Vagina (tissue), 2 donors: Measurements from ENCODE around the gene INPP5J. TPM values are rescaled to one million over a fixed set of nuclear protein-coding genes. Genes with fewer than 3 reads are reported as not detected.
A peak's percentile ranks its signal among the peaks of the same experiment; 100 is the strongest.

Experiments
- DNase-seq, 2 donors: peaks; one replicate each; pipeline ENCODE4 v3.0.0-alpha.2; 2017; ENCODE audit errors: extremely low spot score in 2 of 2
- H3K27ac ChIP-seq: fragments of 200-600 bp; sonication (generic); one replicate; pipeline ENCODE4 v1.5.1; 2019
- H3K27me3 ChIP-seq: fragments of 200-600 bp; sonication (generic); one replicate; pipeline ENCODE4 v1.5.1; 2019
- H3K36me3 ChIP-seq, 2 donors: fragments of 200-600 bp; sonication (generic); one replicate each; pipeline ENCODE4 v1.5.1; 2017 to 2019
- H3K4me1 ChIP-seq: fragments of 200-600 bp; sonication (generic); one replicate; pipeline ENCODE4 v1.5.1; 2019
- H3K4me3 ChIP-seq, 2 donors: fragments of 200-600 bp; sonication (generic); 1 replicate in 1 of 2; 2 replicates in 1 of 2; pipeline ENCODE4 v1.5.1; 2016 to 2019
- H3K9me3 ChIP-seq: fragments of 200-600 bp; sonication (generic); one replicate; pipeline ENCODE4 v1.5.1; 2019
- POLR2A ChIP-seq, 2 donors: fragments of 450-650 bp; IDR thresholded peaks; one replicate each; pipeline ENCODE4 v1.6.1; 2017; ENCODE audit warnings: antibody characterized with exemption in 2 of 2, mild to moderate bottlenecking in 2 of 2, moderate library complexity in 2 of 2
- POLR2AphosphoS5 ChIP-seq, 2 donors: sonication (generic); formaldehyde crosslinking; IDR thresholded peaks; one replicate each; pipeline ENCODE4 v1.9.0; 2017; ENCODE audit warnings: antibody characterized with exemption in 2 of 2, mild to moderate bottlenecking in 2 of 2, low read depth in 1 of 2; ENCODE audit not compliant: insufficient read depth in 1 of 2
- intact Hi-C: fragments of 100-400 bp; cut with DNase I; formaldehyde crosslinking; loops from one replicate; pipeline ENCODE4 v1.15.1; 2023
- total RNA-seq: library from RNA; depleted of rRNA; stranded (reverse); fragments of >200 nt; gene quantifications from one replicate; pipeline ENCODE4 v1.2.3, GENCODE V29; 2016
- TF ChIP-seq, protein P1 (sequence below), 3 experiments: fragments of 450-650 bp in 2 of 3; fragments of 200-600 bp in 1 of 3; sonication (generic) in 1 of 3; IDR thresholded peaks; one replicate each; pipeline ENCODE4 v1.5.1; 2017 to 2019; ENCODE audit warnings: antibody characterized with exemption in 3 of 3, mild to moderate bottlenecking in 2 of 3, moderate library complexity in 2 of 3

The INPP5J gene
- total RNA-seq, 1 donor from 2014 or later = 5.9 TPM

DNA sequence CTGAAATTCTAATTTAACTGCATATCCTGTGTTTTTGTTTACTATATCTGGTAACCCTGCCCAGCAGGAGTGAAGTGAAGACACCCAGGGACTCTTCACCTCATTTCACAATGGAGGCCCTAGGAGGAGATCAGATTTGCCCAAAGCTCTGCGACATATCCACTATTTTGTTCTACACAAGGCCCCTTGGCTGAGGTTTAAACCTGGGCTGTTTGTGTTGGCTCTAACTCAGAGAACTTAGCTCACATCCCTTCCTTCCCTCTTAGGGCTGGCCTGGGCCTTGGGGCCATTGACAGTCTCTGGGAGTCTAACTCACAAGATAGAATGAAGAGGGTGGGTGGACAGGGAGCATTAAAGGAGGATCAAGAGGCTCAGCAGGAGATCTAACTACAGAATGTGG, 25.7 kb downstream of the INPP5J start:
- Histone ChIP-seq H3K27me3 (no peaks in the 10 kb centered on the region), H3K4me3 (no peak overlapping the region), H3K36me3 (no peaks in the 10 kb centered on the region), H3K27ac (peak overlapping the region; percentile 11), H3K4me1 (peaks cover under 1% of the 10 kb centered on the region), H3K9me3 (no peaks in the 10 kb centered on the region)
- TF ChIP-seq, protein P1, sequence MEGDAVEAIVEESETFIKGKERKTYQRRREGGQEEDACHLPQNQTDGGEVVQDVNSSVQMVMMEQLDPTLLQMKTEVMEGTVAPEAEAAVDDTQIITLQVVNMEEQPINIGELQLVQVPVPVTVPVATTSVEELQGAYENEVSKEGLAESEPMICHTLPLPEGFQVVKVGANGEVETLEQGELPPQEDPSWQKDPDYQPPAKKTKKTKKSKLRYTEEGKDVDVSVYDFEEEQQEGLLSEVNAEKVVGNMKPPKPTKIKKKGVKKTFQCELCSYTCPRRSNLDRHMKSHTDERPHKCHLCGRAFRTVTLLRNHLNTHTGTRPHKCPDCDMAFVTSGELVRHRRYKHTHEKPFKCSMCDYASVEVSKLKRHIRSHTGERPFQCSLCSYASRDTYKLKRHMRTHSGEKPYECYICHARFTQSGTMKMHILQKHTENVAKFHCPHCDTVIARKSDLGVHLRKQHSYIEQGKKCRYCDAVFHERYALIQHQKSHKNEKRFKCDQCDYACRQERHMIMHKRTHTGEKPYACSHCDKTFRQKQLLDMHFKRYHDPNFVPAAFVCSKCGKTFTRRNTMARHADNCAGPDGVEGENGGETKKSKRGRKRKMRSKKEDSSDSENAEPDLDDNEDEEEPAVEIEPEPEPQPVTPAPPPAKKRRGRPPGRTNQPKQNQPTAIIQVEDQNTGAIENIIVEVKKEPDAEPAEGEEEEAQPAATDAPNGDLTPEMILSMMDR (IDR thresholded peaks at IDR 0.05) = no peak
- no peak for TF ChIP-seq POLR2AphosphoS5 (IDR thresholded peaks at IDR 0.05; ENCODE audit: insufficient read depth in 1 of 2, low read depth in 1 of 2)
- TF ChIP-seq POLR2A (IDR thresholded peaks at IDR 0.05) = no peak
- DNase-seq = no peak
- intact Hi-C loops = no loop called here

DNA sequence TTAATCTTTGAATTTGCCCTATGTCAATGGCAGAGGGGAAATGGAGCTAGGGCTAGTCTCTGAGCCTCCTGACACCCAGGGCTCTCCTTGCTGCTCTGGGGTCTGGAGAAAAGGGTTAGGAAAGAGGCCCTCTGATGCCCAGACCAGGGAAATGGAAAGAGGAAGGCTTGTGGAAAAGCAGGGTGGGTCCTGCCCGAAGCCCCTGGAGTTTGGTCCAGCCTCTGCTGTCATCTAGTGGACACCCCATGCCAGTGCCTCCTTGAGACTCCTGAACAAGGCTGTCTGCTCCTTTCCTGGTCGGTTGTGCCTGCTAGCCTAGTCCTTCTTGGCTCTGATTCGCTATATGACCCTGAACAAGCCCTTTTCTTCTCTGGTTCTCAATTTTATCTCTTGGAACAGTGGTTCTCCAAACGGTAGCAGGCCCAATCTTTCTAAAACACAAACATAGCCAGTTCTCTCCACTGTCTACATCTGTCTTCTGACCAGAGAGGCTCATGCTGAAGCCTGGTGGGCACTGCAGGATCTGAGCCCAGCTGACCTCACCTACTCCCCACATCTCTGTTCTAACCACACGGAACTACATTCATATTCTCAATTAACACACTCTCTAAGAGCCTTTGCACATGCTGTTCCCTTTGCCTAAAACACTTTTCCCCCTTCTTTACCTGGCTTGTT, 26.3 kb downstream of the INPP5J start:
- no peak for TF ChIP-seq POLR2A (IDR thresholded peaks at IDR 0.05)
- TF ChIP-seq, protein P1 (IDR thresholded peaks at IDR 0.05) = peak; percentile 52 to 86 (median 63)
- no peak for TF ChIP-seq POLR2AphosphoS5 (IDR thresholded peaks at IDR 0.05; ENCODE audit: insufficient read depth in 1 of 2, low read depth in 1 of 2)
- DNase-seq = no peak
- Histone ChIP-seq H3K27ac (peak overlapping the region; percentile 11), H3K4me3 (no peak overlapping the region), H3K9me3 (no peaks in the 10 kb centered on the region), H3K27me3 (no peaks in the 10 kb centered on the region), H3K4me1 (no peaks in the 10 kb centered on the region), H3K36me3 (no peaks in the 10 kb centered on the region)
- intact Hi-C loops = no loop called here

DNA sequence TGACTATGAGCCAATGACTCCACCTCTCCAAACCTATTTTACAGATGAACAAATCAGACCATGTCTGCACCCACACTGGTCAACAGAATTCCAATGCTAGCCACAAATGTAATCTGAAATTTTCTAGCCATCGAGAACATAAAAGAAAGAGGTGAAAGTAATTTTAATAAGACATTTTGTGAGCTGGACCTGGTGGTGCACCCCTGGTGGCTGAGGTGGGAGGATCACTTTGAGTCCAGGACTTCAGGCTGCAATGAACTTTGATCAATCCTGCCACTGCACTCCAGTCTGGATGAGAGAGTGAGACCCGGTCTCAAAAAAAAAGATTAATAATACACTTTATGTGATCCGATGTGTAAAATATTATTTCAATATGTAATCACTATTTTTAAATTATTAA, 27.8 kb downstream of the INPP5J start:
- Histone ChIP-seq H3K9me3 (no peaks in the 10 kb centered on the region), H3K27me3 (no peaks in the 10 kb centered on the region), H3K4me1 (no peaks in the 10 kb centered on the region), H3K36me3 (no peaks in the 10 kb centered on the region), H3K27ac (no peak overlapping the region), H3K4me3 (no peak overlapping the region)
- TF ChIP-seq, protein P1 (IDR thresholded peaks at IDR 0.05) = no peak
- TF ChIP-seq POLR2A (IDR thresholded peaks at IDR 0.05) (no peak), POLR2AphosphoS5 (IDR thresholded peaks at IDR 0.05; ENCODE audit: insufficient read depth in 1 of 2, low read depth in 1 of 2) (no peak)
- no peak for DNase-seq
- intact Hi-C loops = no loop called here

- H3K27ac ChIP-seq = no peak overlapping the region
- no peak for TF ChIP-seq POLR2AphosphoS5 (IDR thresholded peaks at IDR 0.05; ENCODE audit: insufficient read depth in 1 of 2, low read depth in 1 of 2)
- no peak for TF ChIP-seq POLR2A (IDR thresholded peaks at IDR 0.05)
- TF ChIP-seq, protein P1 (IDR thresholded peaks at IDR 0.05) = no peak
- H3K4me3 ChIP-seq = no peak overlapping the region
- H3K36me3 ChIP-seq = no peaks in the 10 kb centered on the region
- no peaks in the 10 kb centered on the region for H3K27me3 ChIP-seq
- H3K4me1 ChIP-seq = peaks cover 6% of the 10 kb centered on the region
- DNase-seq = no peak
- no peaks in the 10 kb centered on the region for H3K9me3 ChIP-seq
- intact Hi-C loops = no loop called here
Measured at GRCh38 chr22:31151872-31152271, 29.1 kb downstream of the INPP5J start.

- H3K4me1 ChIP-seq = peaks cover 6% of the 10 kb centered on the region
- no peak for DNase-seq
- H3K27ac ChIP-seq = no peak overlapping the region
- no peaks in the 10 kb centered on the region for H3K36me3 ChIP-seq
- intact Hi-C loops = no loop called here
- H3K4me3 ChIP-seq = no peak overlapping the region
- no peaks in the 10 kb centered on the region for H3K9me3 ChIP-seq
- H3K27me3 ChIP-seq = no peaks in the 10 kb centered on the region
- no peak for TF ChIP-seq POLR2A (IDR thresholded peaks at IDR 0.05)
- TF ChIP-seq POLR2AphosphoS5 (IDR thresholded peaks at IDR 0.05; ENCODE audit: insufficient read depth in 1 of 2, low read depth in 1 of 2) = no peak
- TF ChIP-seq, protein P1 (IDR thresholded peaks at IDR 0.05) = no peak
Measured at GRCh38 chr22:31153357-31153756, 30.6 kb downstream of the INPP5J start.
